Measurements from ENCODE around the gene TGFBR3L.
"Not testable (repeated sequence)": the region's sequence is repeated elsewhere in the genome, so short reads cannot be mapped to it uniquely, and the experiment has no call there.

The TGFBR3L gene

GRCh38 chr19:7959211-7959610, 44.6 kb downstream of the TGFBR3L start:
- no peak for DNase-seq (ENCODE audit: low read depth in 2 of 2)

DNA sequence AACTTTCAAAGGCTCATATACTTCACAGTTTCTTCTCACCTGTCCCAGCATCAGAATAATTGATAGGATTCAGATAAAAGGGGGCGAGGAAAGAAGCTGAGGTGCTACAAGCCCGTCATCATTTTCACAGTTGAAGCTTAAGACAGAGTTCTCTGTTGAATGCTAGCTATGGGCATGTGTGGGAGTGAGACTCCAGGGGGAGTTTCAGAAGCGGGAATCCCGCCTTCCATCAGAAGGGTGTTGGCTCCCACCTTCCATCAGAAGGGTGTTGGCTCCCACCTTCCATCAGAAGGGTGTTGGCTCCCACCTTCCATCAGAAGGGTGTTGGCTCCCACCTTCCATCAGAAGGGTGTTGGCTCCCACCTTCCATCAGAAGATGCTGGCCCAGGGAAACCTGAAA, 46.5 kb downstream of the TGFBR3L start:
- DNase-seq (ENCODE audit: low read depth in 2 of 2) = not testable (repeated sequence)

GRCh38 chr19:7961920-7962626, 47.4 kb downstream of the TGFBR3L start:
- no peak for DNase-seq (ENCODE audit: low read depth in 2 of 2)

- DNase-seq (ENCODE audit: low read depth in 2 of 2) = no peak
Observed at GRCh38 chr19:7962644-7963268, 48.1 kb downstream of the TGFBR3L start.

GRCh38 chr19:7963566-7963965, 48.9 kb downstream of the TGFBR3L start:
- DNase-seq (ENCODE audit: low read depth in 2 of 2) = no peak

GRCh38 chr19:7965259-7965841, 50.7 kb downstream of the TGFBR3L start:
- DNase-seq (ENCODE audit: low read depth in 2 of 2) = no peak

GRCh38 chr19:7965921-7966665, 51.5 kb downstream of the TGFBR3L start:
- DNase-seq (ENCODE audit: low read depth in 2 of 2) = no peak

GRCh38 chr19:7968008-7968795, 53.6 kb downstream of the TGFBR3L start:
- no peak for DNase-seq (ENCODE audit: low read depth in 2 of 2)

Measured in stimulated activated CD8-positive, alpha-beta memory T cell treated with anti-CD3 and anti-CD28 coated beads, Interleukin-7, amount 100 ng/mL, for 4 hours (primary cell).